Liver (tissue), 5 donors: ENCODE data around the gene KIR3DL3. TPM values are rescaled to one million over a fixed set of nuclear protein-coding genes. Genes with fewer than 3 reads are reported as not detected.

Experiments
- polyA plus RNA-seq, 2 donors: library from polyadenylated mRNA; stranded (reverse) in 1 of 2; unstranded in 1 of 2; fragments of 200-250 nt in 1 of 2; fragments of >200 nt in 1 of 2; fragmentation: Nextera tagmentation in 1 of 2; extraction: Ambion mirVana in 1 of 2; gene quantifications; one replicate each; pipeline versions ENCODE4 v1.2.1 to v1.2.3, GENCODE V29; 2013 to 2015
- small RNA-seq: library from RNA; depleted of rRNA; stranded (forward); fragments of <200 nt; gene quantifications from one replicate; pipeline ENCODE3, GENCODE V24; 2014
- total RNA-seq, 2 donors: library from RNA; depleted of rRNA; stranded (reverse); fragments of >200 nt; gene quantifications; one replicate each; pipeline ENCODE4 v1.2.3, GENCODE V29; 2014
- donor health status: healthy.
- donor health status: healthy.
- donor health status: healthy.

KIR3DL3 gene
- total and polyA plus RNA-seq, 4 donors = 0.05 TPM; not detected in 3

Small RNA genes within 50 kb of the gene (small RNA-seq; reads per million reads assigned to genes)
- gene AC245128.2 (not detected), gene KIR3DP1 (not detected)

Other genes with a start within 250 kb of the KIR3DL3 start
- gene LAIR2, start 221.6 kb upstream of the KIR3DL3 start, total RNA-seq = under 1 TPM in 1 of 2 donors, not detected in 1; 0.19 TPM
- gene LAIR2, start 221.6 kb upstream of the KIR3DL3 start, polyA plus RNA-seq = under 1 TPM in 1 of 2 donors, not detected in 1; 0.24 TPM
- gene LILRA2, start 150.7 kb upstream of the KIR3DL3 start, total RNA-seq = 1 to 10 TPM; 3.1 to 8.2 TPM
- 1 to 10 TPM; 1.3 to 5.2 TPM for gene LILRA2, start 150.7 kb upstream of the KIR3DL3 start, polyA plus RNA-seq
- gene LILRA1, start 130.8 kb upstream of the KIR3DL3 start, total RNA-seq = 1 to 10 TPM; 1.4 to 2.1 TPM
- gene LILRA1, start 130.8 kb upstream of the KIR3DL3 start, polyA plus RNA-seq = 1 to 10 TPM in 1 of 2 donors, under 1 TPM in 1; 0.43 to 1.1 TPM
- gene LILRB1, start 94.0 kb upstream of the KIR3DL3 start, total RNA-seq = 10 to 100 TPM in 1 of 2 donors, 1 to 10 TPM in 1; 5.1 to 10.6 TPM
- gene LILRB1, start 94.0 kb upstream of the KIR3DL3 start, polyA plus RNA-seq = 1 to 10 TPM; 1.3 to 4.6 TPM
- gene LILRB4, start 61.5 kb upstream of the KIR3DL3 start, total RNA-seq = 1 to 10 TPM; 2.6 to 5.0 TPM
- gene LILRB4, start 61.5 kb upstream of the KIR3DL3 start, polyA plus RNA-seq = 1 to 10 TPM; 1.9 to 4.2 TPM
- gene KIR2DL3, start 14.1 kb downstream of the KIR3DL3 start, total RNA-seq = not detected
- gene KIR2DL3, start 14.1 kb downstream of the KIR3DL3 start, polyA plus RNA-seq = under 1 TPM in 1 of 2 donors, not detected in 1; 0.03 TPM
- gene KIR2DL1, start 45.4 kb downstream of the KIR3DL3 start, total RNA-seq = under 1 TPM in 1 of 2 donors, not detected in 1; 0.17 TPM
- under 1 TPM in 1 of 2 donors, not detected in 1; 0.05 TPM for gene KIR2DL1, start 45.4 kb downstream of the KIR3DL3 start, polyA plus RNA-seq
- under 1 TPM in 1 of 2 donors, not detected in 1; 0.25 TPM for gene KIR2DL4, start 79.2 kb downstream of the KIR3DL3 start, total RNA-seq
- gene KIR2DL4, start 79.2 kb downstream of the KIR3DL3 start, polyA plus RNA-seq = under 1 TPM in 1 of 2 donors, not detected in 1; 0.10 TPM
- gene KIR3DL1, start 92.0 kb downstream of the KIR3DL3 start, total RNA-seq = under 1 TPM in 1 of 2 donors, not detected in 1; 0.08 TPM
- under 1 TPM in 1 of 2 donors, not detected in 1; 0.07 TPM for gene KIR3DL1, start 92.0 kb downstream of the KIR3DL3 start, polyA plus RNA-seq
- gene KIR2DS4, start 108.2 kb downstream of the KIR3DL3 start, total RNA-seq = not detected
- gene KIR2DS4, start 108.2 kb downstream of the KIR3DL3 start, polyA plus RNA-seq = under 1 TPM in 1 of 2 donors, not detected in 1; 0.08 TPM
- under 1 TPM in 1 of 2 donors, not detected in 1; 0.08 TPM for gene KIR3DL2, start 126.0 kb downstream of the KIR3DL3 start, total RNA-seq
- gene KIR3DL2, start 126.0 kb downstream of the KIR3DL3 start, polyA plus RNA-seq = not detected
- 1 to 10 TPM; 2.2 to 2.4 TPM for gene FCAR, start 149.8 kb downstream of the KIR3DL3 start, total RNA-seq
- under 1 TPM in 1 of 2 donors, not detected in 1; 0.39 TPM for gene FCAR, start 149.8 kb downstream of the KIR3DL3 start, polyA plus RNA-seq
- gene NCR1, start 181.7 kb downstream of the KIR3DL3 start, total RNA-seq = 1 to 10 TPM; 1.2 to 1.8 TPM
- gene NCR1, start 181.7 kb downstream of the KIR3DL3 start, polyA plus RNA-seq = under 1 TPM; 0.37 to 0.60 TPM
- not detected for gene NLRP7, start 223.1 kb downstream of the KIR3DL3 start, total RNA-seq
- gene NLRP7, start 223.1 kb downstream of the KIR3DL3 start, polyA plus RNA-seq = not detected
- 1 to 10 TPM in 1 of 2 donors, under 1 TPM in 1; 0.59 to 2.2 TPM for gene NLRP2, start 241.9 kb downstream of the KIR3DL3 start, total RNA-seq
- gene NLRP2, start 241.9 kb downstream of the KIR3DL3 start, polyA plus RNA-seq = under 1 TPM; 0.18 to 0.32 TPM